GM06990 (cell line): Measurements from ENCODE around the gene ARHGAP8.
"Not testable (repeated sequence)": the region's sequence is repeated elsewhere in the genome, so short reads cannot be mapped to it uniquely, and the experiment has no call there.

Experiments
- DNase-seq: peaks from one replicate; pipeline ENCODE4 v3.0.0-alpha.2; 2011; ENCODE audit not compliant: insufficient read length; ENCODE audit errors: extremely low read depth
- H3K27me3 ChIP-seq: replicated peaks from 2 replicates; pipeline ENCODE4 v1.6.0; 2011; ENCODE audit warnings: low read length; ENCODE audit not compliant: control insufficient read depth, insufficient read depth
- H3K36me3 ChIP-seq: 2 replicates; pipeline ENCODE4 v1.5.1; 2011; ENCODE audit warnings: low read length; ENCODE audit not compliant: control insufficient read depth, insufficient read depth
- H3K4me3 ChIP-seq: replicated peaks from 2 replicates; pipeline ENCODE4 v1.5.1; 2011; ENCODE audit warnings: low read depth, mild to moderate bottlenecking, control low read depth, low read length
- CTCF ChIP-seq: IDR thresholded peaks from 2 replicates; pipeline ENCODE4 v1.5.1; 2011; ENCODE audit warnings: low read length, control low read depth, mild to moderate bottlenecking, inconsistent platforms; ENCODE audit not compliant: insufficient read depth, poor library complexity, severe bottlenecking

The ARHGAP8 gene

DNA sequence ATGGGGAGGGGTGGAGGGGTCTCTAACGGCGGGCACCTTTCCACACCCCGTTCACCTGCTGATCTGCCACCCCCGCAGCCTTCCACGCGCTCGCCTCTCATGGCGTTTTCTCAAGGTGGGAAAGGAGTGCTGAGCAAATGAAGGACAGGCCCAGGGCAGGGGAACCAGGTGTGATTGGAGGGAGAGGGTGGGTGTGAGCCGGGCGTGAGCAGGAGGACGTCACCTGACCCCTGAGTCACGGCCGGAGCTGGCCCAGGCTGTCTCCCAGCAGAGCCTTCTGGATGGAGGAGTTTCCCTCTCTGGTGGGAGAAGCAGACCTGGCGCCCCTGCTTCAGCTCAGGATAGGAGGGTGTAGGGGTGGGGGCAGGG is 14.0 kb upstream of the ARHGAP8 start:
- TF ChIP-seq CTCF: no peak
- no peak overlapping the region for H3K4me3 ChIP-seq
- H3K36me3 ChIP-seq: no peaks in the 10 kb centered on the region
- H3K27me3 ChIP-seq: no peaks in the 10 kb centered on the region; the same call in none of the 2 replicates
- no peak for DNase-seq

DNA sequence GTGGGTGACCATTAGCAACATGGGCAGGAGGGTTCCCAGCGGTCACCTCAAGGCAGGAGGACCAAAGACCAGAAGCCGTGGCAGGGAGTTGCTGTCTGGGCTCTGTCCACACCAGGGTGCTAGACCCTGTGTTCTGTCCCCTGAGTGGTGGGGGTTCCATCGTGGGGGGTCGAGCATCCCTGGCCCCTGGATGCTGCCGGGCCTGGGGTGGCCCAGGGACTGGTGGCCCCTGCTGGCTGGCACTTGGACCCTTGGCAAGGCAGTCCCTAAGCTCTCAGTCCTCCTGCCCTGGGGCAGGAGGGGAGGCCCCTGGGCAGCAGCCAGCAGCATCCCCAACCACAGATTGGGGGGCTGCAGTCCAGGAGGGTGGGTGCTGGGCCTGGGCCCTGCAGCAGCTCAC is 13.4 kb upstream of the ARHGAP8 start:
- TF ChIP-seq CTCF: no peak

DNA sequence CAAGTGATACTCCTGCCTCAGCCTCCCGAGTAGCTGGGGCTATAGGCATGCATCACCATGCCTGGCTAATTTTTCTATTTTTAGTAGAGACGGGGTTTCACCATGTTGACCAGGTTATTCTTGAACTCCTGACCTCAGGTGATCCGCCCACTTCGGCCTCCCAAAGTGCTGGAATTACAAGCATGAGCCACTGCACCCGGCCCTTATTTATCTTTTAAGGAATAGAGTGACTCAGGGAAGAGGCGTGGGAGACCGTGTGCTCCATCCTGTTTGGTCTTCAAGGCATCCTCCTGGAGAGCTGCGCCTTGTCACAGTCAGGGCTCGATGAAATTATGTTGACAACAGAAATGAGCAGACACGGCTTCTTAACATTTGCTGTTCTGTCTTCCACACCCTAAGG is 12.7 kb upstream of the ARHGAP8 start:
- DNase-seq, H3K27me3 ChIP-seq, H3K36me3 ChIP-seq, H3K4me3 ChIP-seq: not testable (repeated sequence)

More for the DNA sequence above, 13.4 kb upstream of the ARHGAP8 start:
- Histone ChIP-seq H3K27me3 (no peaks in the 10 kb centered on the region; the same call in none of the 2 replicates), H3K4me3 (no peak overlapping the region), H3K36me3 (no peaks in the 10 kb centered on the region)
- no peak for DNase-seq

GRCh38 chr22:44740307-44740706 is 12.1 kb upstream of the ARHGAP8 start:
- TF ChIP-seq CTCF: no peak
- H3K36me3 ChIP-seq: no peaks in the 10 kb centered on the region
- H3K4me3 ChIP-seq: no peak overlapping the region
- H3K27me3 ChIP-seq: no peaks in the 10 kb centered on the region; the same call in none of the 2 replicates
- no peak for DNase-seq

DNA sequence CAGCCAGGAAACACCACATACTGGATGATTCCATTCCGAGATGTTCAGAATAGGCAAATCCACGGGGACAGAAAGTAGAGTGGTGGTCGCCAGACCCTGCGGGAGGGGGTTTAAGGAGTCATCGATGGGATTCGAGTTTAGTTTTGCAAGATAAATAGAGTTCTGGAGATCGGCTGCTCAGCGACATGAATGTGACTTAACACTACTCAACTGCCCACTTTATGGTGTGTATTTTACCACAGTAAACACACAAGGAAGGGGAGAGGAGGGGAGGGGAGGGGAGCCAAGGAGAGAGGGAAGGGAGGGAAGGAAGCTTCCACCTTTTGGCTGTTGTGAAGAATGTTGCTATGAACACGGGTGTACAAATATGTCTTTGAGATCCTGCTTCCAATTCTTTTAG is 10.4 kb upstream of the ARHGAP8 start:
- no peaks in the 10 kb centered on the region for H3K36me3 ChIP-seq
- no peak for DNase-seq
- no peaks in the 10 kb centered on the region; the same call in none of the 2 replicates for H3K27me3 ChIP-seq
- no peak for TF ChIP-seq CTCF
- no peak overlapping the region for H3K4me3 ChIP-seq

DNA sequence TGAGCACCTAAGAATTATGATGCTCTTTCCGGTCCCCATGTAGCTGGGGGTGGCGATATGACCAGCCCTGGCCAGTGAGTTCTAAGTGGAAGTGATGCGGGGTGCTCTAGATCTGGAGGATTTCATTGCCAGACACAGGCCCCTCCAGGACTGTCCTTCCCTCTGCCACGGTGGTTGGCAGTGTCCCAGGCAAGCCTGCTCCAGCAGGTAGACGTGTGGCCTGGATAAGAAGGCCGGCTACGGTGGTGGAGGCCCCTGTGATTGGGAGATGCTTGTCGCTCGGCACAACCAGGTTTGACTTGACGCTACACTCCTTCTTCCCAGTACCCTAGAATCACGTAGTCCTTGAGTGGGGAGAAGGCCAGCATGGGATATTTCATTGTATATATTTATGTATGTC is 9.1 kb upstream of the ARHGAP8 start:
- no peak for DNase-seq
- no peak for TF ChIP-seq CTCF
- no peaks in the 10 kb centered on the region; the same call in none of the 2 replicates for H3K27me3 ChIP-seq
- no peak overlapping the region for H3K4me3 ChIP-seq
- H3K36me3 ChIP-seq: no peaks in the 10 kb centered on the region
